H1 (cell line): ENCODE data around the gene ORC3. TPM values are rescaled to one million over a fixed set of nuclear protein-coding genes. Genes with fewer than 3 reads are reported as not detected.

Experiments
- CTCF ChIA-PET: fragments of 300-600 bp; sonication (Branson Sonifier 250); formaldehyde crosslinking; loops from one replicate; lab custom pipeline; 2021; ENCODE audit not compliant: partially characterized antibody; lab: Charles Lee
- POLR2A ChIA-PET: fragments of 300-600 bp; sonication (Branson Sonifier 250); formaldehyde crosslinking; loops from one replicate; lab custom pipeline; 2021; ENCODE audit warnings: inconsistent platforms; ENCODE audit not compliant: partially characterized antibody; lab: Charles Lee
- DNase-seq, 2 experiments: peaks; one replicate each; pipeline versions ENCODE4 v3.0.0 to v3.0.0-alpha.2; 2010 to 2022; ENCODE audit warnings: low spot score in 2 of 2, low read depth in 1 of 2, mixed read lengths in 1 of 2
- FAIRE-seq: peaks from 2 replicates; lab custom pipeline; 2011; peaks lifted over from hg19 to GRCh38; lab: Jason Lieb, UNC
- H2AFZ ChIP-seq: 2 replicates; pipeline ENCODE4 v1.8.1; 2012; ENCODE audit warnings: low read length, inconsistent platforms
- H2AK5ac ChIP-seq: 2 replicates; pipeline ENCODE4 v1.6.1; 2013; ENCODE audit warnings: low read depth, low read length
- H2BK120ac ChIP-seq: replicated peaks from 2 replicates; pipeline ENCODE3; 2013; ENCODE audit warnings: low read depth, low read length, inconsistent platforms
- H2BK12ac ChIP-seq: 2 replicates; pipeline ENCODE4 v1.6.1; 2013; ENCODE audit warnings: low read depth, low read length
- H2BK15ac ChIP-seq: 2 replicates; pipeline ENCODE4 v1.6.1; 2013; ENCODE audit warnings: low read length
- H2BK20ac ChIP-seq: 2 replicates; pipeline ENCODE4 v1.6.1; 2013; ENCODE audit warnings: low read length
- H2BK5ac ChIP-seq: 2 replicates; pipeline ENCODE4 v1.6.1; 2013; ENCODE audit warnings: low read depth, low read length
- H3K14ac ChIP-seq: 2 replicates; pipeline ENCODE4 v1.6.1; 2013; ENCODE audit warnings: inconsistent platforms; ENCODE audit not compliant: insufficient read length
- H3K18ac ChIP-seq: 2 replicates; pipeline ENCODE4 v1.6.1; 2013; ENCODE audit warnings: low read length; ENCODE audit errors: extremely low read depth
- H3K23ac ChIP-seq: 2 replicates; pipeline ENCODE4 v1.6.1; 2013; ENCODE audit warnings: inconsistent platforms; ENCODE audit not compliant: insufficient read length
- H3K23me2 ChIP-seq: 2 replicates; pipeline ENCODE4 v1.6.1; 2013; ENCODE audit warnings: low read depth, low read length
- H3K27ac ChIP-seq: 2 replicates; pipeline ENCODE4 v1.6.1; 2011; ENCODE audit warnings: low read depth, low read length, inconsistent platforms
- H3K27me3 ChIP-seq, 4 experiments: replicated peaks in 1 of 4; 1 replicate in 1 of 4; 2 replicates in 3 of 4; pipeline versions ENCODE4 v1.6.1 to v1.8.1; 2011 to 2013; ENCODE audit warnings: low read length in 3 of 4, mild to moderate bottlenecking in 3 of 4, inconsistent platforms in 2 of 4, mixed read lengths in 2 of 4, moderate library complexity in 1 of 4; ENCODE audit not compliant: control insufficient read depth in 3 of 4, insufficient read depth in 3 of 4; ENCODE audit errors: extremely low read depth in 1 of 4
- H3K36me3 ChIP-seq, 4 experiments: 2 replicates each; pipeline versions ENCODE4 v1.6.1 to v1.8.1; 2011 to 2013; ENCODE audit warnings: mild to moderate bottlenecking in 4 of 4, low read length in 3 of 4, moderate library complexity in 2 of 4, control low read depth in 1 of 4, inconsistent platforms in 1 of 4; ENCODE audit not compliant: insufficient read depth in 4 of 4, control insufficient read depth in 2 of 4
- H3K4ac ChIP-seq: replicated peaks from 2 replicates; pipeline ENCODE3; 2013; ENCODE audit warnings: low read length, low read depth, mixed read lengths, inconsistent platforms; ENCODE audit not compliant: insufficient read length
- H3K4me1 ChIP-seq, 4 experiments: replicated peaks in 1 of 4; 1 replicate in 1 of 4; 2 replicates in 3 of 4; pipeline versions ENCODE4 v1.6.1 to v1.8.1; 2011 to 2013; ENCODE audit warnings: low read length in 3 of 4, inconsistent platforms in 2 of 4, mixed read lengths in 1 of 4; ENCODE audit not compliant: insufficient read depth in 4 of 4, control insufficient read depth in 3 of 4
- H3K4me2 ChIP-seq, 2 experiments: 2 replicates each; pipeline versions ENCODE4 v1.6.1 to v1.8.1; 2011 to 2013; ENCODE audit warnings: low read depth in 2 of 2, low read length in 2 of 2, control low read depth in 1 of 2, inconsistent platforms in 1 of 2, mild to moderate bottlenecking in 1 of 2; ENCODE audit not compliant: insufficient read depth in 1 of 2
- H3K4me3 ChIP-seq, 4 experiments: fragments of 200-600, 300-600 bp in 1 of 4; sonication (generic), shearing (Covaris generic), sonication (Bioruptor Twin) in 1 of 4; 2 replicates each; pipeline versions ENCODE4 v1.5.1 to v1.8.1; 2011 to 2016; ENCODE audit warnings: low read length in 4 of 4, low read depth in 3 of 4, control low read depth in 2 of 4, inconsistent platforms in 2 of 4, mild to moderate bottlenecking in 2 of 4, mixed read lengths in 1 of 4, moderate library complexity in 1 of 4; ENCODE audit not compliant: insufficient read depth in 2 of 4; ENCODE audit errors: extremely low read depth in 1 of 4
- H3K56ac ChIP-seq: replicated peaks from 2 replicates; pipeline ENCODE3; 2013; ENCODE audit warnings: low read depth, mild to moderate bottlenecking, mixed read lengths, low read length, inconsistent platforms; ENCODE audit not compliant: insufficient read length
- H3K79me1 ChIP-seq: 2 replicates; pipeline ENCODE4 v1.6.1; 2013; ENCODE audit warnings: low read depth, low read length, control low read depth
- H3K79me2 ChIP-seq, 2 experiments: 2 replicates each; pipeline versions ENCODE4 v1.6.1 to v1.8.1; 2012 to 2013; ENCODE audit warnings: low read length in 2 of 2, mild to moderate bottlenecking in 2 of 2, inconsistent platforms in 1 of 2; ENCODE audit not compliant: insufficient read depth in 2 of 2, control insufficient read depth in 1 of 2
- H3K9ac ChIP-seq, 4 experiments: replicated peaks in 1 of 4; 1 replicate in 1 of 4; 2 replicates in 3 of 4; pipeline versions ENCODE4 v1.6.1 to v1.8.1; 2011 to 2013; ENCODE audit warnings: low read depth in 3 of 4, low read length in 3 of 4, control low read depth in 2 of 4, mild to moderate bottlenecking in 2 of 4, moderate library complexity in 2 of 4, inconsistent platforms in 1 of 4; ENCODE audit errors: extremely low read depth in 1 of 4
- H3K9me3 ChIP-seq, 2 experiments: 2 replicates each; pipeline versions ENCODE4 v1.6.1 to v1.8.1; 2012 to 2013; ENCODE audit warnings: mild to moderate bottlenecking in 2 of 2, moderate library complexity in 2 of 2, control low read depth in 1 of 2, inconsistent platforms in 1 of 2, low read depth in 1 of 2, low read length in 1 of 2, mixed read lengths in 1 of 2; ENCODE audit not compliant: insufficient read depth in 2 of 2
- H4K20me1 ChIP-seq, 2 experiments: replicated peaks in 1 of 2; 2 replicates each; pipeline versions ENCODE3 to v1.8.1; 2011 to 2013; ENCODE audit warnings: inconsistent platforms in 2 of 2, low read length in 2 of 2, mild to moderate bottlenecking in 1 of 2; ENCODE audit not compliant: insufficient read depth in 2 of 2, control insufficient read depth in 1 of 2
- H4K5ac ChIP-seq: 2 replicates; pipeline ENCODE4 v1.6.1; 2013; ENCODE audit warnings: low read length, low read depth, mixed read lengths, inconsistent platforms; ENCODE audit not compliant: insufficient read length
- H4K8ac ChIP-seq: 2 replicates; pipeline ENCODE4 v1.8.0; 2013; ENCODE audit warnings: mild to moderate bottlenecking, moderate library complexity, low read length, inconsistent platforms; ENCODE audit not compliant: insufficient read depth; ENCODE audit errors: extremely low read depth
- H4K91ac ChIP-seq: replicated peaks from 2 replicates; pipeline ENCODE3; 2013; ENCODE audit warnings: low read length, mixed read lengths, inconsistent platforms; ENCODE audit not compliant: insufficient read length
- CBX8 ChIP-seq: fragments of 300-800, 300-1000 bp; sonication (generic); IDR thresholded peaks from 2 replicates; pipeline ENCODE4 v1.7.1; 2016; ENCODE audit warnings: low read depth, low read length, borderline replicate concordance
- CHD2 ChIP-seq: IDR thresholded peaks from 2 replicates; pipeline ENCODE4 v1.6.1; 2012; ENCODE audit warnings: low read length, improper control_type of control experiment
- EGR1 ChIP-seq: IDR thresholded peaks from 2 replicates; pipeline ENCODE4 v1.6.1; 2011; ENCODE audit warnings: low read depth, low read length, borderline replicate concordance
- KDM5A ChIP-seq: fragments of 200-600 bp; IDR thresholded peaks from 2 replicates; pipeline ENCODE4 v1.7.1; 2012; ENCODE audit warnings: mild to moderate bottlenecking, low read length, inconsistent platforms, mixed read lengths
- MAX ChIP-seq: IDR thresholded peaks from 2 replicates; pipeline ENCODE4 v1.6.1; 2012; ENCODE audit warnings: inconsistent platforms
- NANOG ChIP-seq: IDR thresholded peaks from 2 replicates; pipeline ENCODE4 v1.6.1; 2011; ENCODE audit warnings: low read length, low read depth, mild to moderate bottlenecking, inconsistent platforms; ENCODE audit not compliant: insufficient read depth, poor library complexity, severe bottlenecking
- SP1 ChIP-seq: IDR thresholded peaks from 2 replicates; pipeline ENCODE4 v1.6.1; 2011; ENCODE audit warnings: low read depth, low read length
- WGBS, 2 experiments: shearing (Covaris generic) in 1 of 2; methylation state at CpG; one replicate each; pipeline versions ENCODE4 v1.1.6 to v1.1.7; 2013 to 2015; ENCODE audit warnings: low lambda C conversion rate in 2 of 2, mixed read lengths in 2 of 2, inconsistent platforms in 1 of 2, low coverage in 1 of 2, missing lambda C conversion rate in 1 of 2; ENCODE audit not compliant: insufficient replicate concordance in 2 of 2, insufficient coverage in 1 of 2, insufficient read length in 1 of 2; ENCODE audit errors: extremely low coverage in 1 of 2, missing lambda C conversion rate in 1 of 2; 5-methylcytosine and 5-hydroxymethylcytosine counted together
- polyA plus RNA-seq, 7 experiments: library from polyadenylated mRNA; depleted of rRNA in 3 of 7; stranded (reverse) in 5 of 7; unstranded in 2 of 7; fragments of >200 nt in 5 of 7; fragments of 200-250 nt in 2 of 7; gene quantifications; 1 replicate in 5 of 7; 2 replicates in 1 of 7; 4 replicates in 1 of 7; pipeline versions ENCODE4 v1.2.1 to v1.2.3, GENCODE V29; 2011 to 2013; ENCODE audit warnings: missing spikeins in 2 of 7, mixed read lengths in 2 of 7
- total RNA-seq: library from RNA; stranded (reverse); fragmentation: NEBNext Ultra II Directional; extraction: Animal tissue kit (Norgen Biotek cat#: 25700); gene quantifications from 2 replicates; pipeline ENCODE4 v1.2.1, GENCODE V29; 2021
- TF ChIP-seq, protein P1 (sequence below): IDR thresholded peaks from 2 replicates; pipeline ENCODE4 v1.6.1; 2011; ENCODE audit warnings: low read length, improper control_type of control experiment

The ORC3 gene
- total and polyA plus RNA-seq, 2 of the 8 experiments (the other 6 are each of a cell fraction or from before 2014, with no cell fraction given), result 35.9 to 60.9 TPM

DNA sequence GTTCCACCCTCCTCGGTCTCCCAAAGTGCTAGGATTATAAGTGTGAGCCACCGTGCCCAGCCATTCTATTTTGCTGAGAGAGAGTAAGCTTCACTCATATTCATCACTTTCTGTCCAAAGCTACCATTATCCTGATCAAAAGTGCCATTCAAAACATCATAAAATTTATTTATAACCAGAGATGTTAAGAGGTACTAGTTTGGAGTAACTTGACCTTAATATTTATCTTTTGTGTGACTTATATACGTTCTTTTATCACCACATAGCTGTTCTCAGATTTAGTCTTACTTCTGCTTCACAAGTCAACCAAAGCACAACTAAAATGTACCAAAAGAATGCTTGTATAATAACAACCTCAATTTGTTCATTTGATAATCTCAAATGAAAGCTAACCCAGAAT is 94.0 kb downstream of the ORC3 start:
- Histone ChIP-seq H4K91ac (no peak overlapping the region), H3K23ac (no peak overlapping the region), H3K4me3 (no peak overlapping the region), H3K18ac (no peak overlapping the region), H2AFZ (no peak overlapping the region), H3K14ac (no peak overlapping the region), H3K27me3 (no peaks in the 10 kb centered on the region), H3K23me2 (no peaks in the 10 kb centered on the region), H4K8ac (no peak overlapping the region), H3K9ac (no peak overlapping the region), H4K20me1 (peaks cover 9 to 17% of the 10 kb centered on the region in 2 experiments), H2BK12ac (no peak overlapping the region), H3K79me1 (peaks cover 5% of the 10 kb centered on the region), H2BK20ac (no peak overlapping the region), H2BK15ac (no peak overlapping the region), H3K4me2 (no peak overlapping the region), H3K56ac (no peak overlapping the region), H3K4ac (no peak overlapping the region), H2BK5ac (no peak overlapping the region), H2AK5ac (no peak overlapping the region), H3K4me1 (no peaks in the 10 kb centered on the region; a peak in 1 of 7 replicates), H3K79me2 (peaks cover 19 to 99% of the 10 kb centered on the region in 2 experiments), H3K9me3 (no peaks in the 10 kb centered on the region), H3K27ac (no peak overlapping the region), H2BK120ac (no peak overlapping the region), H3K36me3 (peaks cover 3 to 13% (median 4%) of the 10 kb centered on the region in 4 experiments; a peak in 3 of 8 replicates), H4K5ac (no peak overlapping the region)
- DNase-seq, result no peak
- CTCF ChIA-PET, result interaction anchor here (0.6 to 1.7 kb wide), 2 partner anchors 11 to 1267 kb away, joined by 3 read pairs; no protein-coding TSS in a partner anchor
- TF ChIP-seq, protein P1, sequence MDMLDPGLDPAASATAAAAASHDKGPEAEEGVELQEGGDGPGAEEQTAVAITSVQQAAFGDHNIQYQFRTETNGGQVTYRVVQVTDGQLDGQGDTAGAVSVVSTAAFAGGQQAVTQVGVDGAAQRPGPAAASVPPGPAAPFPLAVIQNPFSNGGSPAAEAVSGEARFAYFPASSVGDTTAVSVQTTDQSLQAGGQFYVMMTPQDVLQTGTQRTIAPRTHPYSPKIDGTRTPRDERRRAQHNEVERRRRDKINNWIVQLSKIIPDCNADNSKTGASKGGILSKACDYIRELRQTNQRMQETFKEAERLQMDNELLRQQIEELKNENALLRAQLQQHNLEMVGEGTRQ, result no peak
- no peak for TF ChIP-seq CHD2
- TF ChIP-seq MAX, result no peak
- no peak for TF ChIP-seq EGR1
- no peak for TF ChIP-seq NANOG
- no peak for TF ChIP-seq KDM5A
- TF ChIP-seq SP1, result no peak
- TF ChIP-seq CBX8, result no peak
- WGBS, 2 experiments, result 98% methylated on average over 3 of the region's 3 CpGs; no CpG with 5 or more reads in 1 of the 2 experiments
- POLR2A ChIA-PET, result interaction anchor here (1.0 kb wide), 1 partner anchor 18 kb away, joined by 3 read pairs; no protein-coding TSS in a partner anchor
- FAIRE-seq, result no peak
